Measurements from ENCODE around the gene TMEM217.

Gene TMEM217

DNA sequence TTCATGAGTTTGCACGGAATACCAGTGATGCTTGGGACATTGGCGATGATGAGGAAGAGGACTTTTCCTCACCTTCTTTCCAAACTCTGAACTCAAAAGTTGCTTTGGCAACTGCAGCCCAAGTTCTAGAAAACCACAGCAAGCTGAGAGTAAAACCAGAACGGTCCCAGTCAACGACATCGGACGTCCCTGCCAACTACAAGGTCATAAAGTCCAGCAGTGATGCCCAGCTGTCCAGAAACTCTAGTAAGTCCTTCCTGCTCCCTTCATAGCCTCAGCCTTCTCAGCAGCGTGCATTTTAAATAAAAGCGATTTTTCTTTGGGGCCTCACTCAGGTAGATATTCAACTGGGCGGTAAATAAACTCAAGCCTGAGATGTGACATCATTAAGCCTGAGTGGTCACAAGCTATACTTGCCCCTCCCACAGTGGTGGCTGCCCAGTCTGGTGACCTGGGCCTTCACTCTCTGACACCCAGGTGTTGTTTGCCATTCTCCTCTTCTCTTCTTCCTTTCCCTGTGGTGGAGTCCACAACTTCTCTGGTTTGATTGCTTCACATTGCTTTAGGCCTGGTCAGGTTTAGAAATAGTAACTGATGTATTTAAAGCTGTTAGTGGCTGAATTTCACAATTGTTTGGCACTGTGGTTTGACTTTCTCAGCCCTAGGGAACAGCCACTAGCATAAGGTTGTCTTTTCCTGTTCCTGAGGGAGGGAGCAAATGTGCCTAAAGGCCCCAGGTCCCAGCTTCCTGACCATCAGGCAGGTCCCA, 21.6 kb upstream of the TMEM217 start:
- DNase-seq: peak in 1 of 2 donors; percentile 3

DNA sequence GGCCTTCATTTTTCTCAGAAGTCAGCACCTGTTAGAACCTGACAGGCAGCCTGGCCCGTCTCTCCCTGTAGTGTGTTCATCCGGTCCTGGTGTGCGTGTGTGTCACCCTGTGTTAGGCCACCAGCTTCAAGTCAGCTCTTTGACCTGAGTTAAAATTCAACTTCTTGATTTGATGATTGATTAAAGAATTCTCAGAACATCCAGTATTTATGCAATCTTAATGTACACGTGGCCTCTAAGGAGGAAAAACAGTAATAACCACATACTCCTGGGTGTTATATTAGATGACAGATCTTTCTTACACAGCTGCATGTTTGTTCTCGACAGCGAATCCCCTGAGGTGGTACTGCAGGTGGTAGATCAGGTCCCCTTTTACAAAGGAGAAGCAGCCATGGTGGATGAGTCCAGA, 19.1 kb upstream of the TMEM217 start:
- no peak for DNase-seq

DNA sequence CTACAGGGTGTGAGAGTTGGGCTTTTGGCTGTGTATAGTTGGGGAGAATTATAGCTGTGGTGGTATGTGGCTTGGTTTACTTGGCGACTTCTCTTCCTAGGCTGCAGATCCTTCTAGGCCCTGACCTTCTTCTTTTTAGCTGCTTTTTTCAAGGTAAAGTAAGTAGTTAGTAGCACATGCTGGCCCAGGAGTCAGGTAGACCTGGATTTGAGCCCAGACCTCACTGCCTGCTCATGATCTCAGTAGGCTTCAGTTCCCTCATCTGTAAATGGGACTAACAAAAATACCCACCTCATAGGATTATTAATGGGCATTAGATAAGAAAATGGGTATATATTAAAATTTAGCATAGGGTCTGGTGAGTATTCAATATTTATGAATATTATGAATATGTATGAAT, 17.4 kb upstream of the TMEM217 start:
- DNase-seq: no peak

DNA sequence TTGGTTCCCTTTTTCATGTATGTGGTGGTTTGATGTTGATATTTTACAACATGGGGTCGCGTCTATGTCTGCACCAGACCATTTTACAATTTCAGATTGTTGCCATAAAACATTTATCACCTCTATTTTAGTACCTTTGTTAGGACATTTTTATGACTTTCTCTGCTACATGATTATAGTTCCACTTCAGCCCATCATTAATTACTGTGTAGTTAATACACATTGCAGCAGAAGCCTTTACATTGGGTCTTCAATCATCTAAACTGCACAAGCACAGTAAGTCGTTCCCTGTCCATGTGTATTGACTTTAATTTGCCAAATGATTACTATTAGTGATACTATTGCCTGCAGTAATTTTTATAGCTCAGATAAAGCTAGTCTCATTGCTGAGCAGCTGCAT, 15.7 kb upstream of the TMEM217 start:
- DNase-seq: no peak

DNA sequence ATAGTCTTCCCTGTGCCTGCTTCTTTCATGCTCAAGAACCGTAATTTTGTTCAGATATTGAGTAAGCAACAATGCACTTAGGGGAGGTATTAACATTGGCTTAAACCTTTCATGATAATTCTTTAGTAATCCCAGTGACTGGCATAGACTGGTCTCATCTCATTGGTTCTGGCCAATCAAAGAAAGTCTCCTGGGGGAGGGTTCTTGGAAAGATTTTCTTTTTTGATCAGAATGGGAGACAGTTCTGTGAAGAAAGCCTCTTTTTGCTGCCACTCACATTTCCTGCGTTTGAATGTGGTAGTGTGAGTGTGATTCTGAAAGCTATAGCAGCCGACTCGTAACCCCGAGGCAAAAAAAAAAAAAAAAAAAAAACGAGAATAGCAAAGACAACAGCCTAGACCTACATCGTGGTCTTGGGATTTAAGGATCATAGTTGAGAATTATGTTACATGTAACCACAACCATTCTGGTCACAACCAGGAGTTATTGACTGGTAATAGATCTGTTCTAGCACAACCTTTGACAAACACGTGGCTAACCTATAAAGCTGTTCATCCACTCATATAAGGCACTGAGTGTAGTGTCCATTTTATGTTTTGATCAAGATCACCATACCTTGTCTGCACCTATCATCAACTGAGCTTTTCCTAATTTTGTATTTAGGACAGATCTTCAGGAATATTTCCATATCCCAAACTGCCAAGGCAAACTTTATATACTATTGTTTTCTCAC, 15.1 kb upstream of the TMEM217 start:
- DNase-seq: no peak

DNA sequence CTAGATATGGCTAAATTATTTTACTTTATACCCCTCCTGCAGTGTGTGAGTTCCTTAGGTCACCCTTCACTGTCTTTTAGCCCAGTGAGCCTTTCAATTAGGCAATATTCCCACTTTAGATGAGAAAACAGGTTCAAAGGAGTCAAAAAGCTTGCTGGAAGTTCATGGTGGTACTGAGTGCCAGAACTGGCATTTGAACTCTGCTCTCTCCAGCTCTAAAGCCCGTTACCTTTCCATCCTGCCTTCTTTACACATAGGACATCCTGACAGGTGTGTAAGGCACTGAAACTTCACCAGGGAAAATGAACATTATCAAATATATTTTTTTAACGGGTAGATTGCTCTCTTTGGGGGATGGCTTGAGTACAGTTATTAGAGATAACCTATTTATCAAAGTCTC, 11.2 kb upstream of the TMEM217 start:
- DNase-seq: no peak

DNA sequence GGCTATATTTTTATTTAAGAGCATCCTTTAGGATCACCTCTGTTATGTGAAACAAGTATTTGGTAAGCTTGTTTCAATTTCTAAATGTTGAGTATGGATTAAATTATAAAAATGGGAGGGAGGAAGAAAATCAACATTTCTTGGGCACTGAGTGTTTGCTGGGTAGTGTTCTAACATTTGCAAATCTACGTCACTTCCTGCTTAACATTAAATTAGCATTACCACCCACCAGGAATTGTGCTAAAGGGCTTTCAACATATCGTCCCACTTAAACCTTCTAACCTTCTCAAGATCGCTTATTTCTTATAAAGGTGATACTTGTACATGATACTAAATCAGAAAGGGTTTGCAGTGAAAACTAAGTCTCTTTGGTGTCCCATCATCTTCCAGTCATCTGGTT, 7.9 kb upstream of the TMEM217 start:
- no peak for DNase-seq

DNA sequence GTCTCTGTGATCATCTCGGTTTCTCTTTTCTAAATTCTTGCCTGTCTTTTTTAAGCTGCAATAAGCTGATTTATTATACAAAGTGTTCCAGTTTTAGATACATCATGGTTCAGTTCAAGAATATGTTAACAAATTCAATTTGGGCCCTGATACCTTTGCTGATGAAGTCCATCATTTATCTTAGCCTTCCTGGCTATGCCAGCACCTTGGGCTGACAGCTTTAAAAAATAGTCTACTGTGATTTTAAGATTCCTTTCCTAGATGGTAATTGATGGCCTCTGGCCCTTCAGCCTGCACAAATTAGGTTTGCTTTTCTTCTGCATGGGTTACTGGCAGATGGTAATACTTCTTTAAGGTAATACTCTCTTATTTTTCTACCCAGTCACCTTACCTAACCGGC, 7.1 kb upstream of the TMEM217 start:
- no peak for DNase-seq

DNA sequence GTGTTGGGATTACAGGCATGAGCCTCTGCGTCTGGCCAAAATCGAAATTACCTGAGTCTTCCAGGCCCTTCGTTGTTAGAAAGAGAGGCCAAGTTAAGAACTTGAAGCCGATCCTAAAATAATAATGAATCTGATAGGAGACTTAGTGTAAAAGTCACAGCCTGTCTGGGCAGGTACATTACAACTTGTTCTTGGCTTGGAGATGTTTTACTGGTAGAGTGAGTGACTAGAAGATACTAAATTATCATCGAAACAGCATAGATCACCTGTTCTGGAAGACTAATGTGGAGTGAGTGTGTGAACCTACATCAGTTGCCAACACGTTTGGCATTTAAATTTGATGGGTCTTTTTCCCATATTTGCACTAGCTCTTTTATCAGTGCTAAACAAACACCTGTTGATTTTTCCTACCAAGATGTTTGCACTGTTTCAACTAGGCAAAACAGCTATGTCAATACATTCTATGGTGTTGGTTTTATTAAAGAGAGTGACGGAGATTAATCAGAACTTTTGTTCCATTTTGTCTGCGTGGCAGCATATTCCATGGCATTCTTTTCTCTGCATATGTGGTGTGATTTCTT, 4.6 kb upstream of the TMEM217 start:
- no peak for DNase-seq

DNA sequence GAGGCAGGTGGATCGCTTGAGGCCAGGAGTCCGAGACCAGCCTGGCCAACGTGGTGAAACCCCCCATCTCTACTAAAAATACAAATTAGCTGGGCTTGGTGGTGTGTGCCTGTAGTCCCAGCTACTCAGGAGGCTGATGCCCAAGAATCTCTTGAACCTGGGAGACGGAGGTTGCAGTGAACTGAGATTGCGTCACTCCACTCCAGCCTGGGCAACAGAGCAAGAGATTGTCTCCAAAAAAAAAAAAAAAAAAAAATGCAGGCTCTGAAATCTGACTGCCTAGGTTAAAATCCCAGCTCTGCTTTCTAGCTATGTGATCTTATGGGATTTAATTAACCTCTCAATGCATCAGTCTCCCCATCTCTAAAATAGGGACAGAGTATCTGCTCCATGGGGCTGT, 3.3 kb upstream of the TMEM217 start:
- DNase-seq: no peak

DNA sequence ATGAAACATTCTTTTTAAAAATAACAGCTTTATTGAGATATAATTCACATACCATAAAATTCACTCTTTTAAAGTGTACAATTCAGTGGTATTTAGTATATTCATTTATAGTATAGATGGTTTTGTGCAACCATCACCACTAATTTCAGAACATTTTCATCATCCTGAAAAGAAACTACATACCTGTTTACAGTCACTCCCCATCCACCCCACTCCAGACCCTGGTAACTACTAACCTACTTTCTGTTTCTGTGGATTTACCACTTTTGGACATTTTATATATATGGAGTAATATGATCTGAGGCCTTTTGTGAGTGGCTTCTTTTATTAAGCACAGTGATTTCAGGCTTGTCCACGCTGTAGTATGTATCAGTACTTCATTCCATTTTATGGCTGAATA, 2.5 kb upstream of the TMEM217 start:
- no peak for DNase-seq

DNA sequence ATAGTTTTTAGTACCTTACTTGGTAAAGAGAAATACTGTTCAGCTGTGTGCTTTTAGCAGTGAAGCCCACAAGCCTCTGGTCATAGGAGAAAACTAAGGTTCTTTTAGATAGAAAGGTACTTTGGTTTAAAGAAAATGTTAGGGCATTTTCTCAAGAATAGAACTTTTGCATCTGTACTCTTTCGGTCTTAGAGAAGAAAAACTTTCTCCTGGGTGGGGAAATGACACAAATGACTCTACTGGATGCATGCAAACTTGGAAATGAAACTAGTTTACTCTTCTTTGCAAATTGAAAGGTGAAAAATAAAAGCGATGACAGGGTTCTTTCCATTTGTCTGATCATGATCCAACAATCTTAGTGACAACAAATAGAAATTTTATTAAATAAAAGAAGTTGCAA, 2.1 kb upstream of the TMEM217 start:
- no peak for DNase-seq

DNA sequence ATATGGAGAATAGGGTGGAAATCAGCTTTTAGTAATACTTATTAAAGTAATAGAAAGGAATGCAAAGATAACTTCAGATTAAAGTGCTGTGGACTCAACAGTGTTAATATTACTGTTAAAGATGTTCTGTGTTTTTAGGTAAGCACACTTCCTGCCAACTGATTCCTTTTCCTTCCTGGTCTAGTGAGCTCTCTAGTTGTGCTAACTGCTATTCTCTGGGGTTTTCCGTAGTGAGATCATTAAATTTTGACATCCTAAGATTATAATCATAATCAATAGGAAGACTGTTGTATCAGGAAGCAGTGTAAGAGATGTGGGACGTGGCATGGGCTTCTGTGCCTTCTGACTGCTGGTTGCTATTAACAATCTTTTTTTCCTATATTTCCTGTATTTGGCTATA, 1.2 kb upstream of the TMEM217 start:
- no peak for DNase-seq

DNA sequence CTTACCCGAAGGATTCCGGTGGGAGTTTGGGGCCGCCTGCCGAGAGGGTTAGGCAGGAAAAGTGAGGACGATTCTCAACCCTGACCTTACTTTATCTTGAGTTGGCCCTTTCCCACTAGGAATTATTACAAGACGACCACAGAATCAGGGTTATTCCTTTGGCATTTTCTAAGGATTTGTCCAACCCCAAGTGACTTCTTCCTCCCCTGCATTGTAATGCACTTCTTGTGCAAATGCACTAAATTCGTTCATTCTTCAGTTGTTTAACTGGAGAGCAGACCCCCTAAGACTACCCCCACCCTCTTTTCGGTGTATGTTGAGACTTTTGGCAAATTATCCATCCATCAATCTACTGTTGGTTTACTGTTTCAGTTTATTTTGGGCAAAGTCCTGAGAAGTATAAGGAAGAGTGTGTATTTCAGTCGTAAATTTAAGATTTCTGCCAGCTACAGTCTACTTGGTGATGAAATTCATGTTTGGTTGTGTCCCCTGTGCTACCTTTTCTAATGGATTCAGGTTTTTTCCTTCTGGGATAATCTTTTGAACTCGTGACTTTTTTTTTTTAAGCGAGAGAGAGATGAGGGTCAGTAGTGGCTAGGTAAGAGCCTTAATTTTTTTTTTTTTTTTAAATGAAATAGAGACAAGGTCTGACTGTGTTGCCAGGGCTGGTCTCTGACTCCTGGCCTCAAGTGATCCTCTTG, 611 bp upstream of the TMEM217 start:
- no peak for DNase-seq

DNA sequence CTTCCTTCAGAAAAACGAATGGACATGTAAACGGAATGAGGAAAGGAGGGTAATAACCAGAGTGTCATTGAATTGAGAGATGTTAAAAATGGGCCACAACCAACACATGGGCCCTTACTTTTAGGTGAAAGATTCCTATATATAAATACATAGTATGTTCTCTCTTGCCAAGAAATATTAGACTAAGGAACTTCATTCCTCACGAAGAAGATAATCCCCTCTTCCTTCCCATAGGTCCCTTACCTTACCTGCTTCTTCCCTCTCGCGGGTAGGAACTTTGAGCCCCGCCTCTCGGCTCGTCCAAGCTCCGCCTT, 667 bp downstream of the TMEM217 start:
- DNase-seq: no peak

DNA sequence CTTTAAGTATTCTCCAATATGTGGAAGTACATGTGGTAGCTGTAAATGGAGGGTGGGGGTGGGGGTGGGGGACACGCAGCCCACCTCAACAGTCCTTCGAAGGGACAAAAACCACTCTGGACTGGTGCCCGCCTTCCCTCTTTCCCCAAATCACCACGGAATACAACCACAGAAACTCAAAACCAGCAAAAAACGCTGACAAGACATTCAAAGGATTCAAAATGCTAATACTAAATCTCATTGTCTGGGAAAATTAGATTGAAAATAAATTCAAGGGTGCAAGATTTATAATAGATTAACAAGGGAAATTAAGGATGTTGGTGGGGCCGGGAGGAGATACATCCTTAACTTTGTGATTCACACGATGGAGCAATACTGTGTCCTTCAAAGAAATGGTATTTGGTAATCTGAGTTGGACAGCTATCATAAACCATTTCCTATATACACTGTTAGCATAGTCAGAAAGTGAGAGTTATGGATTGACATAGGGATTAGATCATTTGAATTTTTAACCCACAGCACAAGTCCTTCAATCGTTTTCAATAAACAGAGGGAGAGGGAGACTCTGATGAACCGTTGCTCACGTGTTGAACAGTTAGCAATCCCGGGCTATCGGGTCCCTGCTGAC, 1.1 kb downstream of the TMEM217 start:
- DNase-seq: no peak

DNA sequence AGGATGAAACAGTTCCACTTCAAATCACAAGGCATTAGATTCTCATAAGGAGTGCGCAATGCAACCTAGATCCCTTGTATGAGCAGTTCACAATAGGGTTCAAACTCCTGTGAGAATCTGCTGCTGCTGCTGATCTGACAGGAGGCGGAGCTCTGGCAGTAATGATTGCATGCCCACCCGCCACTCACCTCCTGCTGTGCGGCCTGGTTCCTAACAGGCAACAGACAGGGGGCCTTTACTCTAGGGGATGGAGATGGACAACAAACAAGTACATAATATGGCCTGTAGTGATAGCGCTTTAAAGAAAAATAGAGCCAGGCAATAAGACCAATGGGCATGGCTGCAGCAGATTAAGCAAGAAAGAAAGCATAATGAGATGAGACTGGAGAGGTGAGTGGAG, 3.1 kb downstream of the TMEM217 start:
- no peak for DNase-seq

DNA sequence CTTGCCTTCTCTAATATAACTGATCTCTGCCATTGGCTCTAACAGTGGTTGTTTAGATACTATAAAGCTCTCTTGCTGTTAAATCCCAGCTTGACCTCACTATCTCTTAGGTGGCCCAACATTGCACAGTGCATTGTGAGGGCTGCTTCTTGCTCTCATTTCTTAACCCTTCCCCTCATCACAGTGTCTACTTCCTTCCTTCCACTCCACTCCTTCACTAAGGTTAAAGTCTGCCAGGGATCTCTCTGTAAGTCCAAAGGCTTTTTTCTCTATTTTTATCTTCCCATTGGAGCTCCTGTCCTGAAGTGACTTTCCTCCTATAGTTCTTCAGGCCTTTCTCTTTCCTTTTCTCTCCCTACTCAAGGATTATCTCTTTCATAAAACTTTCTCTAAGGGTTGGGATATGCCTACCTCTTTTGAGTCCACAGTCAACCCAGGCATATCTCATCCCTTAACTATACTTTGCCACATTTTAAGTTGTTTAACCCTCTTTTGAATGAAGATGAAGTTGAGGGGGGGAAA, 4.4 kb downstream of the TMEM217 start:
- DNase-seq: no peak

DNA sequence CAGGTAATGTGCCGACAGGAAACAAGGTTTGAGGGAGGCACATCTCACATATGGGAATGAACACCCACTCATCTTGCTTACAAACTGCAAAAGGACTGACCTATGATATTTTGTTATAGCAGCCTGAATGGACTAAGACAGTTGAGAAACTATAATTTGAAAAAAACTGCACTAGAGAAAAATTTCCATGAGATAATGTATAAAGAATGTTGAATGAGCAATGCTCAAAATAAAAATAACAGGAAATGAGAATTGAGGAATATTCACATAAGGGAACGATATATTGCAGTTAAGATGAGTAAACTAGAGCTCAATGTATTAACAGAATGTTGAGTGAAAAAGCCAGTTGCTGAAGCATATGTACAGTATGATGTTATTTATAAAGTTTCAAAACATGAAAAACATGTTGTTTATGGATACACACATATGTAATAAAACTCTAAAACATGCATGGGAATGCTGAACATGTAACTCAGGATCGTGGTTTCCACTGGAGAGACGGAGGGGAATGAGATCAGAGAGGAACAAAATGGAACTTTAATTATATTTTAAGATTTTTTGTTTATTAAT, 6.6 kb downstream of the TMEM217 start:
- no peak for DNase-seq

DNA sequence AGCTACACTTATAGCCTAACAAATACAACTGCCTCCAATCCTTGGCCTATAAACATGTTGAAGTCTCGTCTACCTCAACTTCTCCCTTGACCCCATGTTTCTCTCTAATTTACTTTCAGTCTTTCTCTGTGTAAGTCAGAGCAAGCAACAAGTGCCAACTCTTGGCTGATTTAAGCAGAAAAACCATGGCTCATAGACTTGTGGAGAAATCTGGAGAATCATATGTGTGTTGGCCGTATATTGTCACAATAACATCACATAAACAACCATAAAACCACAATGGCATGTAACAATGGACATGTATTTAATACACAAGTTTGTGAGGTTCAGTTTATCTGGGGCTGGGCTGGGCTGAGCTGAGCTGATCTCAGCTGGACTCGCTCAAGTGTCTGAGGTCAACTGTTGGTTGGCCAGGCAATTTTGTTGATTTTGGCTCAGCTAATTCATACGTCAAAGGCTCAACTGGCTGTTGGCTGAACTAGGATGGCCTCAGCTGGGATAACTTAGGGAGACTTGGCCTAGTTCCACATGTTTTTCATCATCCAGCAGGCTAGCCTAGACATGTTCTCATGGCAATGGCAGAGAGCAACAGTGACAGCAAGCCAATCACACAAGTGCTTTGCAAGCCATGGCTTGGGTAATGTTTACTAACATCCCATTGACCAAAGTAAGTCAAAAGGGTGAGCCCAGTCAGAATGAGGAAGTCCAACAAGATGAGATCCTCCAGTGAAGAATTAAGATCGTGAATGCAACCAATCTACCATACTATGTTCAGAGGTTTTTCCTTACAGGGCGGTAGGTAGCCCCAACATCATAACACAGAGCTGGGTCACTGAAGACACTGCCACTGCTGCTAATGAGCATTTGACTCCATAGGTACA, 13.3 kb downstream of the TMEM217 start:
- DNase-seq: no peak

DNA sequence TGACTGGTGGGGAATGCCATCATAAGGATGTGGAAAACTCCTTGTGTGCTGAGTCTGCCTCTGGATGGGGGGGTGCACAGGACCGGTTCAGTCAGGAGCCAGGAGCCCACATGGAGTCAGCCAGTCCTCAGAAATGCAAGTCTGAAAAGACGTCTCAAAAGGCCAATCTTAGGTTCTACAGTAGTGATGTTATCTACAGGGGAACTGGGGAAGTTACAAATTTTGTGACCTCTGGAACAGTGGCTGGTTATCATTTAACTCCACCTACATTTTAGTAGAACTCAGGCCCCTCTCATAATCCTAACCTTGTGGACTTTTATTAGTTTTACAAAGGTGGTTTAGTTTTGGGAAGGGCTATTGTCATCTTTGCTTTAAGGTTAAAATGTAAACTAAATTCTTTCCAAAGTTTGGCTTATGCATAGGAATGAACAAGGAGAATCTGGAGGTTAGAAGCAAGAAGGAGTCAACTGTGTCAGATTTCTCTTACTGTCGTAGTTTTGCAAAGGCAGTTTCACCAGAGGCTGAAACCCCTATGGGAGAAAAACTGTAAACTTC, 14.1 kb downstream of the TMEM217 start:
- DNase-seq: no peak
